Skeletal muscle satellite cell (primary cell): ENCODE data around the gene OTUD3. TPM values are rescaled to one million over a fixed set of nuclear protein-coding genes. Genes with fewer than 3 reads are reported as not detected.
"Not testable (repeated sequence)": the region's sequence is repeated elsewhere in the genome, so short reads cannot be mapped to it uniquely, and the experiment has no call there.

ENCODE experiments used
- H3K27me3 ChIP-seq: 2 replicates; pipeline ENCODE4 v1.7.0; 2013; ENCODE audit warnings: low read length; ENCODE audit not compliant: control insufficient read depth, insufficient read depth
- H3K36me3 ChIP-seq: 2 replicates; pipeline ENCODE4 v1.7.0; 2013; ENCODE audit warnings: mild to moderate bottlenecking, control low read depth, low read length; ENCODE audit not compliant: insufficient read depth
- H3K4me1 ChIP-seq: 2 replicates; pipeline ENCODE4 v1.7.0; 2013; ENCODE audit warnings: low read length; ENCODE audit not compliant: control insufficient read depth, insufficient read depth
- H3K4me2 ChIP-seq: 2 replicates; pipeline ENCODE4 v1.7.0; 2013; ENCODE audit warnings: mild to moderate bottlenecking, low read length
- H3K4me3 ChIP-seq: 2 replicates; pipeline ENCODE4 v1.7.0; 2013; ENCODE audit warnings: low read length
- H3K9ac ChIP-seq: 2 replicates; pipeline ENCODE4 v1.7.0; 2013; ENCODE audit warnings: mild to moderate bottlenecking, low read depth, low read length, moderate library complexity
- H3K9me3 ChIP-seq: replicated peaks from 2 replicates; pipeline ENCODE4 v1.7.0; 2013; ENCODE audit warnings: mild to moderate bottlenecking, control low read depth, low read length
- total RNA-seq: library from RNA; depleted of rRNA; stranded (reverse); fragments of >200 nt; gene quantifications from 2 replicates; pipeline ENCODE4 v1.2.3, GENCODE V29; 2012; rRNA removed

The OTUD3 gene, protein sequence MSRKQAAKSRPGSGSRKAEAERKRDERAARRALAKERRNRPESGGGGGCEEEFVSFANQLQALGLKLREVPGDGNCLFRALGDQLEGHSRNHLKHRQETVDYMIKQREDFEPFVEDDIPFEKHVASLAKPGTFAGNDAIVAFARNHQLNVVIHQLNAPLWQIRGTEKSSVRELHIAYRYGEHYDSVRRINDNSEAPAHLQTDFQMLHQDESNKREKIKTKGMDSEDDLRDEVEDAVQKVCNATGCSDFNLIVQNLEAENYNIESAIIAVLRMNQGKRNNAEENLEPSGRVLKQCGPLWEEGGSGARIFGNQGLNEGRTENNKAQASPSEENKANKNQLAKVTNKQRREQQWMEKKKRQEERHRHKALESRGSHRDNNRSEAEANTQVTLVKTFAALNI
- total RNA-seq, result 3.3 and 4.1 TPM in 2 replicates

DNA sequence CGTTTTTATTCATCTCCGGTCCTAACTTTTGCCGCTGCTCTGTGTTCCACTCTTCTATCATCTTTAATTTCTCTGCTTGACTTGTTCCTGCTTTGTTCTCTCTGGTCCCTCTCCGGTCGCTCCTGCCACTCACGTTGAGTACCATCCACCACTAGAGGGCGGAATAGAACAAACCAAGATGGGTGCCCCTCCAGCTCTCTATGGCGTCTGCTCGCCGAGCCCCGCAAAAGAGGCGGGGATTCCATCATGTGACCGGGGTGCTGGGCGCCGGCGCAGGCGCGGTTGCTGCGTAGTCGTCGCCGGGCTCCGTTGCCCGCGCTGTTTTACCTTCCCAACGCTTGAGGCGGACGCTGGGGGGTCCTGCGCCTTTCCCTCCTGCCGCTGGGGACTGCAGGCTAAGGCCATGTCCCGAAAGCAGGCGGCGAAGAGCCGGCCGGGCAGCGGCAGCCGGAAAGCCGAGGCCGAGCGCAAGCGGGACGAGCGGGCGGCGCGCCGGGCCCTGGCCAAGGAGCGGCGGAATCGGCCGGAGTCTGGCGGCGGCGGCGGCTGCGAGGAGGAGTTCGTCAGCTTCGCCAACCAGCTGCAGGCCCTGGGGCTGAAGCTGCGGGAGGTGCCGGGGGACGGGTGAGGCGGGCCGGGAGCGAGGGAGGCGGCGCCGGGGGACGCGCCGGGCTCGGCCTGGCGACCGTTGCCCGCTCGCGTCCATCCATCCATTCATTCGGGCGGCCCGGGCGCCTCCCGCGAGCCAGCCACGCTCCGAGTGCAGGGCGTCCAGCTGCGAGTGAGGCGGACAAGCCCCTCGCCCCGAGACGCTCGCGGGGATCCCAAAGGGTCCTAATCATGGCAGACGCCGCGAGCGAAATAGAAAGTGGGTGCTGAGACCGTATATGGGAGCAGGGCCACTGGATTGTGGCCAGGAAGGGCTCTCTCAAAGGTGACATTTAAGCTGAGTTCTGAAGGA is at the start of gene OTUD3:
Gene OTUD3 (plus strand): TSS at position 285 of the 961 bp plus-strand sequence. CDS start 119 bp downstream, at position 404.
- peak within 1 kb of the TSS; percentile 86 for H3K9ac ChIP-seq
- H3K4me1 ChIP-seq, result peaks cover 17% of the 10 kb centered on the region
- H3K4me3 ChIP-seq, result peak within 1 kb of the TSS; percentile 84
- H3K4me2 ChIP-seq, result peak within 1 kb of the TSS; percentile 97
- peaks cover 7% of the 10 kb centered on the region for H3K27me3 ChIP-seq
- H3K9me3 ChIP-seq, result no peaks in the 10 kb centered on the region
- no peaks in the 10 kb centered on the region for H3K36me3 ChIP-seq

DNA sequence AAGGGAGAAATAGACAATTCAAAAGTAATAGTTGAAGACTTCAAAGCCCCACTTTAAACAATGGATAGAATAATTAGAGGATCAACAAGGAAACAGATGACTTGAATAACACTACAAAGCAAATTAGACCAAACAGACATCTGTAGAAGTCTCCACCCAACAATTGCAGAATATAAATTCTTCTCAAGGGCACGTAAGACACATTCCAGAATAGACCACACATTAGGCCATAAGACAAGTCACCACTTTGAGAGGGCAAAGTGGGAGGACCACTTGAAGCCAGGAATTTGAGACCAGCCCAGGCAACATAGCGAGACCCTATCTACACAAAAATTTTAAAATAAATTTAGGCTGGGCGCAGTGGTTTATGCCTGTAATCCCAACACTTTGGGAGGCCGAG is 46.6 kb upstream of the OTUD3 start:
- Histone ChIP-seq H3K4me3 (no peak overlapping the region), H3K4me2 (no peak overlapping the region), H3K4me1 (no peaks in the 10 kb centered on the region), H3K36me3 (no peaks in the 10 kb centered on the region), H3K9ac (no peak overlapping the region), H3K9me3 (no peaks in the 10 kb centered on the region), H3K27me3 (no peaks in the 10 kb centered on the region)

DNA sequence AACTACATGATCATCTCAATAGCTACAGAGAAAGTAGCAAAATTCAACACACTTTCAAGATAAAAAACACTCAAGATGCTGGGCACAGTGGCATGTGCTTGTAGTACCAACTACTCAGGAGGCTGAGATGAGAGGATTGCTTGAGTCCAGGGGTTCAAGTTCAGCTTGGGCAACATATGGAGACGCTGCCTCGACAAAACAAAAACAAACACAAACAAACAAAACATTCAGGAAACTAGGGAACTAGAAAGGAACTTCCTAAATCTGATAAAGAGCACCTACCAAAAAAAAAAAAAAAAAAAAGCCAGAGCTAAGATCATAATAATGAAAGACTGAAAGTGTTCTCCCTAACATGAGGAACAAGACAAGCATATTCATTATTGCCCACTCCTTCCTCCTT is 44.3 kb upstream of the OTUD3 start:
- H3K9me3 ChIP-seq, result no peaks in the 10 kb centered on the region
- no peaks in the 10 kb centered on the region for H3K27me3 ChIP-seq
- H3K4me3 ChIP-seq, result no peak overlapping the region
- no peak overlapping the region for H3K9ac ChIP-seq
- H3K4me2 ChIP-seq, result no peak overlapping the region
- no peaks in the 10 kb centered on the region for H3K36me3 ChIP-seq
- no peaks in the 10 kb centered on the region for H3K4me1 ChIP-seq

DNA sequence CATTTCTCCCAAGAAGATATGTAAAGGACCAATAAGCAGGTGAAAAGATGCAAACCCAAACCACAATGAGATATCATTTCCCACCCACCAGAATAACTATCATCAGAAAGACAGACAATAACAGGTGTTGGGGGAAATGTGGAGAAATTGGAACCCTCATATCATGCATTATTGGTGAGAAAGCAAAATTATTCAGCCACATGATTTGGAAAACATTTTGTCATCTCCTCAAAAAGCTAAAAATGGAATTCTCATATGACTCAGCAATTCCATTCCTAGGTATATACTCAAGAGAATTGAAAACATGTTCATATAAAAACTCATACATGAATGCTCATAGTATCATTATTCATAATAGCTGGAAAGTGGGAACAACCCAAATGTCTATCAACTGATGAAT is 42.0 kb upstream of the OTUD3 start:
- H3K9me3 ChIP-seq, result no peaks in the 10 kb centered on the region
- no peak overlapping the region for H3K4me3 ChIP-seq
- H3K9ac ChIP-seq, result no peak overlapping the region

DNA sequence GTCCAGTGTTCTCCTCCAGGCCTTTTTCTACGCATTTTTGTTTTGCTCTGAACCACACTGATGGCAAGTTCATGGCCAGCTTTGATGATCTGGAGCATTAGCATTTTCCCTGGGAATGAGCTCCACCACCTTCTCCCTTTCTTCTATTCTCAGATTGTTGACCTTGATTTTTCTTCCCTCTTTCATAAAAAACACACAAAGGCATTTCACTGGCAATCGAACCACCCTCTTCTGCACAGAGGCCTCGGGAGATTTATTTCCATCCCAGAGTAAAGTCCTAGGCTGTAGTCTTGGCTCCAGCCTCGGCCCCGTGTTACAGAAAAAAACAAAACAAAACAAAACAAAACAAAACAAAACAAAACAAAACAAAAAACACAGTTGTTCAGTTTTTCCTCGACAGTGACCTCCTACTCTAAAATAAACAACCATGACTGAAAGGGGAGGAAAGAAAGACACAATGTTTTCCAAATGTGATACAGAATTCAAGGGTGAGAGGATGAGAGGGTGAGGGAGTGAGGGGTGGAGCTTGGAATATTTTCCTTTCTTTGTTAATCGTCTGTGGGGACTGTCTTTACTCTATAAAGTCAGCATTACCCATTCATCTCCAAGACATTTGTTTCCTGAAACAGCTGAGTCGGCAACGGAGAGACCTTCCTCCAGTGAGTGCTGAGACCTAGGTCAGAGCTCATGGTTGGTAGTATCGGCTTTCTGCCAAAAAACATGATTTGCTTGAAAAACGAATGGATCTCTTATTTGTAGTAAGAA is 37.3 kb upstream of the OTUD3 start:
- no peak overlapping the region for H3K4me2 ChIP-seq
- H3K4me1 ChIP-seq, result no peaks in the 10 kb centered on the region
- H3K27me3 ChIP-seq, result peaks cover 5% of the 10 kb centered on the region
- H3K9ac ChIP-seq, result no peak overlapping the region
- H3K4me3 ChIP-seq, result no peak overlapping the region
- H3K36me3 ChIP-seq, result no peaks in the 10 kb centered on the region
- no peaks in the 10 kb centered on the region for H3K9me3 ChIP-seq

More for the DNA sequence above, 42.0 kb upstream of the OTUD3 start:
- H3K4me1 ChIP-seq, result no peaks in the 10 kb centered on the region
- no peaks in the 10 kb centered on the region for H3K27me3 ChIP-seq
- H3K4me2 ChIP-seq, result no peak overlapping the region
- H3K36me3 ChIP-seq, result no peaks in the 10 kb centered on the region

DNA sequence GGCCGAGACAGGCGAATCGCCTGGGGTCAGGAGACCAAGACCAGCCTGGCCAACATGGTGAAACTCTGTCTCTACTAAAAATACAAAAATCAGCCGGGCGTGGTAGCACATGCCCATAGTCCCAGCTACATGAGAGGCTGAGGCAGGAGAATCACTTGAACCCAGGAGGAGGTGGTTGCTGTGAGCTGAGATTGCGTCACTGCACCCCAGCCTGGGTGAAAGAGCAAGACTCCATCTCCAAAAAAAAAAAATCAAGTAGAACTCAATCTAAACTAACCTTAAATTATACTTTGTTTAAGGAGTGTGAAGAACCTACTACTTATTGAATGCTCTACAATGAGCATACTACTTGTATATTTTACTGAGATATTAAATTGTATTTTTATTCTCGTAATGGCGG is 36.6 kb upstream of the OTUD3 start:
- H3K27me3 ChIP-seq, result peaks cover 5% of the 10 kb centered on the region
- H3K4me3 ChIP-seq, result no peak overlapping the region
- H3K9me3 ChIP-seq, result no peaks in the 10 kb centered on the region
- H3K4me1 ChIP-seq, result no peaks in the 10 kb centered on the region
- H3K4me2 ChIP-seq, result no peak overlapping the region
- H3K9ac ChIP-seq, result no peak overlapping the region
- no peaks in the 10 kb centered on the region for H3K36me3 ChIP-seq

DNA sequence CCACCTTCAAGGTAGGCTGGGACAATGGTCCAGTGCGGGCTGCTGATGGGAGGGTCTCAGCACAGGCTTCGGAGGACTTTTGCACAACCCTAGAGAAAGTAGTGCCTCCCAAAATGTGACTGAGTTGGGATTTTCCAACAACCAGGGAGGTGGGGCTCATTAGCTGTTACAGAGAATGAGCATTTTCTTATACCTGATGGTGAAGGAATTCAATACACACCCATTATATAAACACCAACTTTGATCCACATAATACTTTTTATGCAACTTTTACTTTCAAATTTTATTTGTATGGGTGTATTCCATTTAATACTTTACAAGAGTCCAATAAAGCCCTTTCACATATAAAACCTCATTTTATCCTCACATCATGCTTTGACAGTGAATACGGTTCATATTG is 35.9 kb upstream of the OTUD3 start:
- Histone ChIP-seq H3K9me3 (no peaks in the 10 kb centered on the region), H3K9ac (no peak overlapping the region), H3K4me2 (no peak overlapping the region), H3K4me3 (no peak overlapping the region), H3K4me1 (no peaks in the 10 kb centered on the region), H3K27me3 (peaks cover 5% of the 10 kb centered on the region), H3K36me3 (no peaks in the 10 kb centered on the region)

DNA sequence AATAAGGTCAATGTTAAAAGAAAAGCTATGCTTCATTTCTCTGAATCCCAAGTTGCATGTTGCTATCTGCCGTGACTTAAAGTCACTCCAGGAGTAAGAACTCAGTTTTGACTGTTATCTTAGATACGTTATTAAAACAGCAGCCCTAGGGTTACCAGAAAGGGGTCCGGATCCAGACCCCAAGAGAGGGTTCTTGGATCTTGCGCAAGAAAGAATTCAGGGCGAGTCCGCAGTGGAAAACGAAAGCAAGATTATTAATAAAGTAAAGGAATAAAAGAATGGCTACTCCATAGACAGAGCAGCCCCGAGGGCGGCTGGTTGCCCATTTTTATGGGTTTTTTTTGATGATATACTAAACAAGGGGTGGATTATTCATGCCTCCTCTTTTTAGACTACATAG is 34.9 kb upstream of the OTUD3 start:
- not testable (repeated sequence) for H3K9ac ChIP-seq, H3K4me2 ChIP-seq, H3K9me3 ChIP-seq, H3K4me3 ChIP-seq, H3K4me1 ChIP-seq, H3K27me3 ChIP-seq, H3K36me3 ChIP-seq

DNA sequence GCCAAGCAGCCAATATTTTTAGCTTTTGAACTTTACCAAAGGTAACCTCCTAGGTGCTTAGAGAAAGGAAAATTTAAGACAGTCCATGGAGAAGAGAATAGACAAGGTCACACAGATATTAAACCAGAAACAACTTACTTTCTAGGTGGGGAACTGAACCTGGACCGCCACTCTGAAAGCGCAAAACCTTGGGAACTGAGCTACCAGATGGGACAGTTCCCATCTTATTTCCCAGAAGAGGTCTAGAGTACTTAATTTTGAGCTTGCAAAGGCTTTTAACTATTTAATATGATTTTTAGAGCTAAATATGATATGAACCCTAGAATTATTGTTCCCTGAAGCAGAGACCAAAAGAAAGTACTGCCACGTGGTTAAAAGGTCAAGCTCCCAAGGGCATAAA is 32.9 kb upstream of the OTUD3 start:
- not testable (repeated sequence) for H3K9ac ChIP-seq, H3K4me3 ChIP-seq, H3K4me1 ChIP-seq, H3K4me2 ChIP-seq, H3K27me3 ChIP-seq, H3K36me3 ChIP-seq, H3K9me3 ChIP-seq

DNA sequence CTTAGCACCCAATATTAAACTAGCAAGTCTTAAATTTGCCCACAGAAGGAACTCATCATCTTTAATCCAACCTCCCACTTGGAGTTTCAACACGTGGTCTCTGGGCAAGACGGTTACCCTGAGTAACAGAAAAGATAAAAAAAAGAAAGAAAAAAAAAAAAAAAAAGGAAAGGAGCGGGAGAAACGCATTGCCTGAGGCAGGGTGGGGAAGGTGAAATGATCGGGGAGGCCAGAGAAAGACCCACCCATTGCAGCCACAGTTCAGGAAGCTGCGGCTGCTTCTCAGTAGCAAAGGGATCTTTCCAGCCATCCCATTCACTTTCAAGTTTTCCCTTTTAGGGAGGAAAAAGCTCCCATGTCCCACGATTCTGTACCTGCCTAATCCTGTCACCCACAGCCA is 32.0 kb upstream of the OTUD3 start:
- no peak overlapping the region for H3K9ac ChIP-seq
- H3K9me3 ChIP-seq, result no peaks in the 10 kb centered on the region
- no peaks in the 10 kb centered on the region for H3K4me1 ChIP-seq

DNA sequence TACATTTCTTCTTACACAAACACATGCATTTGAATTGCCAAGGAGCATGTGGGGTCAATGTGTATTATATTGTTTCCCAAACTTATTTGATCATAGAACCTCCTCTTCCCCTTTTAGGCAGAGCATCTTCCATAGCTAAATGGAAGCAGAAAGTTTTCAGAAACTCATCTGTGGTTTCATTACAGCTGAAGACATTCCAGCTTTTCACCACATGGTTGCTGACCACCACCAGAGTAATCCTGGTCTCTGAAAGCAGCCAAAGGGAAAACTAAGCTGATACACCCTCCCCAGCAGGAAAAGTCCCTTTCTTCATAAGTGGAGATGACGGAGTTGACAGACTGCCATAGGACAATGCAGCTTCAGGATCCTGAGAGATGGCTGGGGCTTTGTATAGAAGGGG is 30.2 kb upstream of the OTUD3 start:
- no peaks in the 10 kb centered on the region for H3K36me3 ChIP-seq
- H3K4me1 ChIP-seq, result no peaks in the 10 kb centered on the region
- H3K4me3 ChIP-seq, result no peak overlapping the region
- H3K27me3 ChIP-seq, result no peaks in the 10 kb centered on the region
- H3K9me3 ChIP-seq, result no peaks in the 10 kb centered on the region
- no peak overlapping the region for H3K9ac ChIP-seq
- H3K4me2 ChIP-seq, result no peak overlapping the region

More for the DNA sequence above, 32.0 kb upstream of the OTUD3 start:
- no peaks in the 10 kb centered on the region for H3K36me3 ChIP-seq
- H3K27me3 ChIP-seq, result peaks cover 5% of the 10 kb centered on the region
- H3K4me2 ChIP-seq, result no peak overlapping the region
- H3K4me3 ChIP-seq, result no peak overlapping the region
